IMR-90 (cell line): ENCODE results near the gene RMND1. TPM values are rescaled to one million over a fixed set of nuclear protein-coding genes. Genes with fewer than 3 reads are reported as not detected.

Experiments used
- ATAC-seq: fragments of 200-7000 bp; cut with Tn5 transposase; 2 replicates; pipeline ENCODE4 v1.9.1; 2020; ENCODE audit warnings: low read depth, mild to moderate bottlenecking, moderate library complexity
- BruUV-seq: library from RNA; stranded (reverse); fragments of 400-500 nt; replicated peaks from 2 replicates; lab custom pipeline; 2021; lab: Mats Ljungman, UMichigan
- CTCF ChIA-PET: fragments of 300-600 bp; formaldehyde crosslinking; extraction: SDS; loops from one replicate; lab custom pipeline; 2021; ENCODE audit warnings: antibody characterized with exemption; lab: Yijun Ruan, JAX
- POLR2A ChIA-PET: fragments of 300-600 bp; sonication (Branson Sonifier 250); formaldehyde crosslinking; loops from one replicate; lab custom pipeline; 2022; ENCODE audit warnings: antibody characterized with exemption; ENCODE audit not compliant: unreplicated experiment; lab: Charles Lee
- DNase-seq: peaks from one replicate; pipeline ENCODE4 v3.0.0; 2013
- H2AFZ ChIP-seq: replicated peaks from 2 replicates; pipeline ENCODE3; 2013; ENCODE audit warnings: low read length, mild to moderate bottlenecking; ENCODE audit not compliant: poor library complexity
- H2AK5ac ChIP-seq: 2 replicates; pipeline ENCODE4 v1.6.1; 2013; ENCODE audit warnings: low read depth, low read length, inconsistent platforms
- H2AK9ac ChIP-seq: replicated peaks from 2 replicates; pipeline ENCODE3; 2013; ENCODE audit warnings: mild to moderate bottlenecking, low read depth, low read length, moderate library complexity; ENCODE audit not compliant: poor library complexity
- H2BK120ac ChIP-seq: 2 replicates; pipeline ENCODE4 v1.6.1; 2013; ENCODE audit warnings: low read depth, low read length, inconsistent platforms
- H2BK15ac ChIP-seq: 3 replicates; pipeline ENCODE4 v1.6.1; 2013; ENCODE audit warnings: low read depth, low read length, inconsistent platforms
- H2BK20ac ChIP-seq: 2 replicates; pipeline ENCODE4 v1.6.1; 2013; ENCODE audit warnings: low read depth, mild to moderate bottlenecking, inconsistent platforms, low read length, moderate library complexity
- H2BK5ac ChIP-seq: 2 replicates; pipeline ENCODE4 v1.6.1; 2013; ENCODE audit warnings: mild to moderate bottlenecking, low read depth, low read length, inconsistent platforms; ENCODE audit not compliant: poor library complexity, severe bottlenecking
- H3K14ac ChIP-seq: replicated peaks from 2 replicates; pipeline ENCODE4 v1.6.1; 2013; ENCODE audit warnings: low read depth, low read length, inconsistent platforms
- H3K18ac ChIP-seq: 2 replicates; pipeline ENCODE4 v1.6.1; 2013; ENCODE audit warnings: low read depth, low read length, control low read depth
- H3K23ac ChIP-seq: 2 replicates; pipeline ENCODE4 v1.6.1; 2013; ENCODE audit warnings: low read depth, low read length, inconsistent platforms
- H3K27ac ChIP-seq: 2 replicates; pipeline ENCODE4 v1.5.1; 2013; ENCODE audit warnings: mild to moderate bottlenecking, control low read depth, low read length; ENCODE audit not compliant: insufficient read depth
- H3K27me3 ChIP-seq: 2 replicates; pipeline ENCODE4 v1.6.1; 2013; ENCODE audit warnings: low read length; ENCODE audit not compliant: control insufficient read depth, insufficient read depth
- H3K36me3 ChIP-seq: 2 replicates; pipeline ENCODE4 v1.6.1; 2013; ENCODE audit warnings: low read length, mixed read lengths; ENCODE audit not compliant: control insufficient read depth, insufficient read depth
- H3K4ac ChIP-seq: 2 replicates; pipeline ENCODE4 v1.6.1; 2013; ENCODE audit warnings: low read depth, low read length, inconsistent platforms
- H3K4me1 ChIP-seq: 2 replicates; pipeline ENCODE4 v1.6.1; 2013; ENCODE audit warnings: low read length, mixed read lengths; ENCODE audit not compliant: control insufficient read depth, insufficient read depth
- H3K4me2 ChIP-seq: 2 replicates; pipeline ENCODE4 v1.6.1; 2013; ENCODE audit warnings: low read depth, mild to moderate bottlenecking, control low read depth, low read length, moderate library complexity
- H3K4me3 ChIP-seq: 2 replicates; pipeline ENCODE4 v1.5.1; 2013; ENCODE audit warnings: low read depth, mild to moderate bottlenecking, control low read depth, low read length, moderate library complexity; ENCODE audit not compliant: insufficient read depth
- H3K56ac ChIP-seq: 2 replicates; pipeline ENCODE4 v1.6.1; 2013; ENCODE audit warnings: low read length, inconsistent platforms; ENCODE audit not compliant: insufficient read depth; ENCODE audit errors: extremely low read depth
- H3K79me1 ChIP-seq, 2 experiments: 2 replicates each; pipeline ENCODE4 v1.6.1; 2013; ENCODE audit warnings: low read length in 2 of 2, inconsistent platforms in 1 of 2, low read depth in 1 of 2
- H3K9ac ChIP-seq: 2 replicates; pipeline ENCODE4 v1.6.1; 2013; ENCODE audit warnings: low read depth, low read length, control low read depth
- H3K9me1 ChIP-seq: 2 replicates; pipeline ENCODE4 v1.6.1; 2013; ENCODE audit warnings: low read length, inconsistent platforms; ENCODE audit not compliant: insufficient read depth
- H3K9me3 ChIP-seq: 2 replicates; pipeline ENCODE4 v1.6.1; 2013; ENCODE audit warnings: low read length; ENCODE audit not compliant: control insufficient read depth, insufficient read depth
- H4K20me1 ChIP-seq: 2 replicates; pipeline ENCODE4 v1.6.1; 2013; ENCODE audit warnings: low read length, inconsistent platforms; ENCODE audit not compliant: insufficient read depth
- H4K5ac ChIP-seq: 2 replicates; pipeline ENCODE4 v1.6.1; 2013; ENCODE audit warnings: mild to moderate bottlenecking, low read depth, low read length, control low read depth
- H4K8ac ChIP-seq, 2 experiments: 2 replicates each; pipeline ENCODE4 v1.6.1; 2013; ENCODE audit warnings: low read depth in 2 of 2, low read length in 2 of 2, control low read depth in 1 of 2, inconsistent platforms in 1 of 2
- H4K91ac ChIP-seq: 2 replicates; pipeline ENCODE4 v1.6.1; 2013; ENCODE audit warnings: low read depth, low read length, inconsistent platforms; ENCODE audit not compliant: insufficient read depth
- BHLHE40 ChIP-seq: fragments of 150-350 bp; IDR thresholded peaks from 2 replicates; pipeline ENCODE4 v1.6.1; 2016; ENCODE audit warnings: mild to moderate bottlenecking, low read depth, low read length
- CEBPB ChIP-seq: IDR thresholded peaks from 2 replicates; pipeline ENCODE4 v1.6.1; 2012; ENCODE audit warnings: low read depth, low read length, improper control_type of control experiment
- CHD1 ChIP-seq: IDR thresholded peaks from 2 replicates; pipeline ENCODE4 v1.6.1; 2012; ENCODE audit warnings: low read depth, low read length, improper control_type of control experiment
- CTCF ChIP-seq: conservative IDR thresholded peaks from 2 replicates; pipeline ENCODE4 v1.5.1; 2012; ENCODE audit warnings: mild to moderate bottlenecking, low read depth, low read length, improper control_type of control experiment
- ELK1 ChIP-seq: fragments of 150-350 bp; IDR thresholded peaks from 2 replicates; pipeline ENCODE4 v1.6.1; 2016; ENCODE audit warnings: low read depth, mild to moderate bottlenecking, low read length, moderate library complexity, borderline replicate concordance
- FOS ChIP-seq: fragments of 150-350 bp; IDR thresholded peaks from 2 replicates; pipeline ENCODE4 v1.6.1; 2016; ENCODE audit warnings: low read depth, low read length
- MAFK ChIP-seq: IDR thresholded peaks from 2 replicates; pipeline ENCODE4 v1.6.1; 2012; ENCODE audit warnings: low read depth, low read length, improper control_type of control experiment
- MAZ ChIP-seq: IDR thresholded peaks from 2 replicates; pipeline ENCODE4 v1.6.1; 2012; ENCODE audit warnings: low read depth, mild to moderate bottlenecking, low read length, improper control_type of control experiment, moderate library complexity, borderline replicate concordance
- MXI1 ChIP-seq: IDR thresholded peaks from 2 replicates; pipeline ENCODE4 v1.6.1; 2012; ENCODE audit warnings: low read depth, mild to moderate bottlenecking, low read length, moderate library complexity, borderline replicate concordance
- NFE2L2 ChIP-seq: fragments of 150-350 bp; IDR thresholded peaks from 2 replicates; pipeline ENCODE4 v1.6.1; 2016; ENCODE audit warnings: low read depth, mild to moderate bottlenecking, low read length
- POLR2A ChIP-seq: IDR thresholded peaks from 2 replicates; pipeline ENCODE4 v1.6.1; 2012; ENCODE audit warnings: mild to moderate bottlenecking, low read depth, low read length
- RAD21 ChIP-seq: IDR thresholded peaks from 2 replicates; pipeline ENCODE4 v1.6.1; 2012; ENCODE audit warnings: low read length, improper control_type of control experiment
- RCOR1 ChIP-seq: IDR thresholded peaks from 2 replicates; pipeline ENCODE4 v1.6.1; 2012; ENCODE audit warnings: mild to moderate bottlenecking, low read length, improper control_type of control experiment; ENCODE audit not compliant: insufficient replicate concordance
- RFX5 ChIP-seq: IDR thresholded peaks from 2 replicates; pipeline ENCODE4 v1.8.0; 2012; ENCODE audit warnings: low read depth, mild to moderate bottlenecking, low read length, moderate library complexity
- SMC3 ChIP-seq: fragments of 150-350 bp; IDR thresholded peaks from 2 replicates; pipeline ENCODE4 v1.6.1; 2016; ENCODE audit warnings: low read depth, mild to moderate bottlenecking, antibody characterized with exemption, low read length, moderate library complexity
- USF2 ChIP-seq: fragments of 150-350 bp; IDR thresholded peaks from 2 replicates; pipeline ENCODE4 v1.6.1; 2017; ENCODE audit warnings: mild to moderate bottlenecking, antibody characterized with exemption, low read length, low read depth
- WGBS, 2 experiments: methylation state at CpG; one replicate each; pipeline versions ENCODE4 v1.1.5 to v1.1.7; 2013; ENCODE audit warnings: missing lambda C conversion rate in 2 of 2; ENCODE audit not compliant: insufficient read length in 1 of 2; ENCODE audit errors: extremely low coverage in 2 of 2; 5-methylcytosine and 5-hydroxymethylcytosine counted together
- dilution Hi-C: fragments of 300-500 bp; cut with HindIII; formaldehyde crosslinking; loops from one replicate; pipeline ENCODE4 v1.14.3; 2018; ENCODE audit warnings: low sequenced_read_pairs; ENCODE audit not compliant: unreplicated experiment
- in situ Hi-C: fragments of 300-500 bp; cut with MboI; formaldehyde crosslinking; loops from 3 replicates; pipeline ENCODE4 v1.14.3; 2019; ENCODE audit warnings: low sequenced_read_pairs, inconsistent platforms, mixed read lengths
- intact Hi-C: fragments of 100-400 bp; cut with micrococcal nuclease; formaldehyde crosslinking; loops from 2 replicates; pipeline ENCODE4 v1.10.0; 2022
- polyA plus RNA-seq, 3 experiments: library from polyadenylated mRNA; depleted of rRNA; stranded (reverse); fragments of >200 nt; gene quantifications; 2 replicates each; pipeline ENCODE4 v1.2.3, GENCODE V29; 2012; ENCODE audit warnings: low replicate concordance in 1 of 3
- total RNA-seq: library from RNA; depleted of rRNA; stranded (reverse); fragments of >200 nt; gene quantifications from 2 replicates; pipeline ENCODE4 v1.2.3, GENCODE V29; 2012

The RMND1 gene
- total and polyA plus RNA-seq, 2 of the 4 experiments (the other 2 are of a cell fraction): 13.1 to 24.6 TPM

- H2AK5ac ChIP-seq: no peak overlapping the region
- 0 out of 2 replicates have a peak, but pooled peaks cover 4% of the 10 kb centered on the region for H3K9me1 ChIP-seq
- dilution Hi-C loops (no loop called here), intact Hi-C loops (no loop called here), in situ Hi-C loops (no loop called here)
- no peak overlapping the region for H3K4me3 ChIP-seq
- H3K27me3 ChIP-seq: no peaks in the 10 kb centered on the region
- H4K20me1 ChIP-seq: no peaks in the 10 kb centered on the region
- no peak overlapping the region for H3K23ac ChIP-seq
- H2BK15ac ChIP-seq: no peak overlapping the region
- H3K27ac ChIP-seq: no peak overlapping the region
- DNase-seq: no peak
- H3K9ac ChIP-seq: no peak overlapping the region
- no TSS peak for BruUV-seq
- CTCF ChIA-PET: interaction anchor here (0.7 kb wide), 3 partner anchors 40 to 181 kb away, joined by 3 to 5 read pairs (median 4); no protein-coding TSS in a partner anchor
- H3K9me3 ChIP-seq: no peaks in the 10 kb centered on the region
- H3K4ac ChIP-seq: no peak overlapping the region
- H2BK120ac ChIP-seq: no peak overlapping the region
- POLR2A ChIA-PET: no interaction called here
- H3K79me1 ChIP-seq: 0 out of 4 replicates have a peak, but pooled peaks cover 0 to 2% of the 10 kb centered on the region in 2 experiments
- no peak for TF ChIP-seq CEBPB
- TF ChIP-seq CHD1: no peak
- TF ChIP-seq RCOR1: no peak
- no peak for TF ChIP-seq MAZ
- no peak for TF ChIP-seq RFX5
- TF ChIP-seq FOS: no peak
- no peak for TF ChIP-seq RAD21
- no peak for TF ChIP-seq SMC3
- TF ChIP-seq CTCF: no peak
- TF ChIP-seq NFE2L2: no peak
- no peak for TF ChIP-seq ELK1
- no peak for TF ChIP-seq BHLHE40
- no peak for TF ChIP-seq POLR2A
- TF ChIP-seq MXI1: no peak
- no peak for TF ChIP-seq USF2
- no peak for TF ChIP-seq MAFK
- no peak; the same call in 1 of the 2 replicates for ATAC-seq
- H4K5ac ChIP-seq: no peak overlapping the region
- peaks cover 23% of the 10 kb centered on the region for H3K36me3 ChIP-seq
- H2BK20ac ChIP-seq: no peak overlapping the region
- H4K8ac ChIP-seq: no peak overlapping the region
- H2AK9ac ChIP-seq: no peak overlapping the region
- no peak overlapping the region for H3K4me2 ChIP-seq
- WGBS, 2 experiments: no CpG with 5 or more reads among the region's 6 CpGs
- no peak overlapping the region for H3K14ac ChIP-seq
- H2AFZ ChIP-seq: no peak overlapping the region
- no peaks in the 10 kb centered on the region for H3K4me1 ChIP-seq
- H3K18ac ChIP-seq: no peak overlapping the region
- no peak overlapping the region for H2BK5ac ChIP-seq
- H3K56ac ChIP-seq: no peak overlapping the region
- no peak overlapping the region for H4K91ac ChIP-seq
These were observed 94.0 kb downstream of the RMND1 start for GRCh38 chr6:151357758-151358436.
